SK-N-MC (cell line): Measurements from ENCODE around the gene THADA.

Source experiments
- EZH2 ChIP-seq: fragments of 200-600 bp; sonication (generic); IDR thresholded peaks from one replicate; pipeline ENCODE4 v1.6.1; 2017; ENCODE audit warnings: antibody characterized with exemption
- FOXP2 ChIP-seq: optimal IDR thresholded peaks from 2 replicates; pipeline ENCODE3; 2011; ENCODE audit warnings: mild to moderate bottlenecking, moderate library complexity; ENCODE audit not compliant: insufficient read depth; ENCODE audit errors: extremely low read length, control extremely low read depth
- POLR2AphosphoS5 ChIP-seq: IDR thresholded peaks from 2 replicates; pipeline ENCODE4 v1.6.1; 2012; ENCODE audit warnings: mild to moderate bottlenecking, low read depth, low read length, borderline replicate concordance

DNA sequence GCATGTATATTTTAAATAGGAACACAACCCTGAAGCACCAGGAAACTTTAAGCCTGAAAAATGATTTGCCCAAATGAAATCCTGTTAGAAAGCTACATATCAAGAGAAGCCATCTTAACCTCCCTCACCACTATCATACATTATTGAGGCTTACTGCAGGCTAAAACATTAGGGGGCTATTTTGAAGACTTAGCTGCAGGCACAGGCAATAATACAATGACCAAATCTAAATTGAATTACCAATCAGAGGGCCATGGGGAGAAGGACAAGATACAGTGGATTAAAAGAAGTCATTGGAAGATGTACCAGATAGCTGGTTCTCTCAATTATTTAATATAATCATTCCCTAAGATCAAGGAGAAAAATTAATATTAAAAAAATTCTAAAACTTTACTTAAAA, 73.7 kb downstream of the THADA start:
- TF ChIP-seq EZH2 = no peak
- no peak for TF ChIP-seq POLR2AphosphoS5
- TF ChIP-seq FOXP2 = no peak
